Measurements from ENCODE around the gene NOS2. TPM values are rescaled to one million over a fixed set of nuclear protein-coding genes. Genes with fewer than 3 reads are reported as not detected.
A peak's percentile ranks its signal among the peaks of the same experiment; 100 is the strongest.
"Not testable (repeated sequence)": the region's sequence is repeated elsewhere in the genome, so short reads cannot be mapped to it uniquely, and the experiment has no call there.

The NOS2 gene
- total and polyA plus RNA-seq, 8 donors: 0.03 to 0.43 (median 0.08) TPM; not detected in 1

- DNase-seq: peak in 1 of 6 donors; percentile 15
Observed at GRCh38 chr17:27754549-27754948, 45.8 kb downstream of the NOS2 start.

GRCh38 chr17:27753726-27754125, 46.6 kb downstream of the NOS2 start:
- ATAC-seq; H3K27ac ChIP-seq; DNase-seq; FAIRE-seq; H3K36me3 ChIP-seq; H3K9me3 ChIP-seq; H3K27me3 ChIP-seq; H3K4me1 ChIP-seq; intact Hi-C loops (cut with DNase I); H3K4me3 ChIP-seq: not testable (repeated sequence)
- 81 to 82% methylated on average over 13 of the region's 13 CpGs for WGBS, 2 donors

More at GRCh38 chr17:27754549-27754948, 45.8 kb downstream of the NOS2 start:
- Histone ChIP-seq H3K4me1 (no peaks in the 10 kb centered on the region), H3K27me3 (no peaks in the 10 kb centered on the region), H3K9me3 (no peaks in the 10 kb centered on the region), H3K36me3 (no peaks in the 10 kb centered on the region), H3K27ac (no peak overlapping the region), H3K4me3 (no peak overlapping the region)
- no peak for ATAC-seq
- intact Hi-C loops (cut with DNase I): no loop called here
- WGBS, 2 donors: 84 to 89% methylated on average over 8 of the region's 8 CpGs
- no peak for FAIRE-seq
- no peak for TF ChIP-seq CTCF (IDR thresholded peaks at IDR 0.05)

- intact Hi-C loops (cut with DNase I); FAIRE-seq; H3K36me3 ChIP-seq; DNase-seq; H3K4me1 ChIP-seq; H3K9me3 ChIP-seq; H3K27ac ChIP-seq; H3K4me3 ChIP-seq; H3K27me3 ChIP-seq: not testable (repeated sequence)
- WGBS, 2 donors: 59 to 73% methylated on average over 7 to 9 of the region's 19 CpGs
- peak in 3 of 4 donors; percentile 29 to 57 (median 45) for ATAC-seq
Observed at GRCh38 chr17:27752831-27753619, 47.3 kb downstream of the NOS2 start.

- no peaks in the 10 kb centered on the region for H3K4me1 ChIP-seq
- DNase-seq (no peak), FAIRE-seq (no peak), ATAC-seq (no peak)
- intact Hi-C loops (cut with DNase I): no loop called here
- 79 to 84% methylated on average over 19 of the region's 19 CpGs for WGBS, 2 donors
- H3K4me3 ChIP-seq: no peak overlapping the region
- no peaks in the 10 kb centered on the region for H3K36me3 ChIP-seq
- H3K9me3 ChIP-seq: no peaks in the 10 kb centered on the region
- no peak for TF ChIP-seq CTCF (IDR thresholded peaks at IDR 0.05)
- no peaks in the 10 kb centered on the region for H3K27me3 ChIP-seq
- H3K27ac ChIP-seq: no peak overlapping the region
Observed at GRCh38 chr17:27751622-27752490, 48.5 kb downstream of the NOS2 start.

GRCh38 chr17:27751166-27751565, 49.2 kb downstream of the NOS2 start:
- intact Hi-C loops (cut with DNase I): no loop called here

GRCh38 chr17:27749562-27750150, 50.7 kb downstream of the NOS2 start:
- H3K27ac ChIP-seq; H3K4me3 ChIP-seq; H3K4me1 ChIP-seq; FAIRE-seq; H3K9me3 ChIP-seq; H3K36me3 ChIP-seq; intact Hi-C loops (cut with DNase I); DNase-seq; ATAC-seq; H3K27me3 ChIP-seq: not testable (repeated sequence)
- WGBS, 2 donors: 88 to 89% methylated on average over 14 to 15 of the region's 15 CpGs

More at GRCh38 chr17:27751166-27751565, 49.2 kb downstream of the NOS2 start:
- Histone ChIP-seq H3K4me1 (no peaks in the 10 kb centered on the region), H3K36me3 (no peaks in the 10 kb centered on the region), H3K4me3 (no peak overlapping the region), H3K9me3 (no peaks in the 10 kb centered on the region), H3K27ac (no peak overlapping the region), H3K27me3 (no peaks in the 10 kb centered on the region)
- ATAC-seq: no peak
- 75 to 78% methylated on average over 8 of the region's 8 CpGs for WGBS, 2 donors
- FAIRE-seq: no peak
- TF ChIP-seq CTCF (IDR thresholded peaks at IDR 0.05): no peak
- no peak for DNase-seq
